Urinary bladder (tissue), 4 donors: ENCODE data around the gene VOPP1. TPM values are rescaled to one million over a fixed set of nuclear protein-coding genes. Genes with fewer than 3 reads are reported as not detected.
"Not testable (repeated sequence)": the region's sequence is repeated elsewhere in the genome, so short reads cannot be mapped to it uniquely, and the experiment has no call there.

Experiments used
- DNase-seq: peaks from one replicate; pipeline ENCODE4 v3.0.0-alpha.2; 2015; ENCODE audit errors: extremely low spot score
- H3K27ac ChIP-seq: one replicate; pipeline ENCODE4 v1.5.1; 2013; ENCODE audit warnings: low read depth, mild to moderate bottlenecking, moderate library complexity
- H3K36me3 ChIP-seq: one replicate; pipeline ENCODE4 v1.6.1; 2013; ENCODE audit warnings: mild to moderate bottlenecking, moderate library complexity; ENCODE audit not compliant: insufficient read depth
- H3K4me1 ChIP-seq: one replicate; pipeline ENCODE4 v1.6.1; 2013; ENCODE audit warnings: mild to moderate bottlenecking, moderate library complexity; ENCODE audit not compliant: insufficient read depth
- H3K4me3 ChIP-seq: one replicate; pipeline ENCODE4 v1.5.1; 2013; ENCODE audit warnings: low read depth, low read length
- WGBS: extraction: QIAGEN DNeasy Blood & Tissue Kit; methylation state at CpG from one replicate; pipeline ENCODE4 v1.1.7; 2013; 5-methylcytosine and 5-hydroxymethylcytosine counted together
- polyA plus RNA-seq: library from polyadenylated mRNA; stranded (reverse); fragments of 200-250 nt; gene quantifications from one replicate; pipeline ENCODE4 v1.2.3, GENCODE V29; 2013
- total RNA-seq: library from RNA; depleted of rRNA; stranded (reverse); fragments of >200 nt; gene quantifications from one replicate; pipeline ENCODE4 v1.2.3, GENCODE V29; 2014
- donor health status: healthy with polysubstance abuse.
- donor health status: healthy.

Gene VOPP1
- total RNA-seq (34.1 TPM), polyA plus RNA-seq (26.8 TPM)

GRCh38 chr7:55572378-55573233 lies at the start of gene VOPP1:
Gene VOPP1 (minus strand): TSS chr7:55572502. CDS start chr7:55572324, 178 bp downstream.
- DNase-seq: no peak
- Histone ChIP-seq H3K27ac (peak within 1 kb of the TSS; percentile 74), H3K4me1 (no peaks in the 10 kb centered on the region), H3K4me3 (peak within 1 kb of the TSS; percentile 91), H3K36me3 (no peaks in the 10 kb centered on the region)
- under 1% methylated on average over 71 of the region's 77 CpGs for WGBS

GRCh38 chr7:55618913-55619312 lies 46.6 kb upstream of the VOPP1 start:
- Histone ChIP-seq H3K4me1 (no peaks in the 10 kb centered on the region), H3K4me3 (no peak overlapping the region), H3K27ac (no peak overlapping the region), H3K36me3 (no peaks in the 10 kb centered on the region)
- DNase-seq: no peak
- WGBS: 92% methylated on average over 3 of the region's 3 CpGs

- not testable (repeated sequence) for H3K36me3 ChIP-seq, H3K4me3 ChIP-seq, DNase-seq, H3K4me1 ChIP-seq, H3K27ac ChIP-seq
- WGBS: 59% methylated on average over 2 of the region's 2 CpGs
Measured at GRCh38 chr7:55614365-55615064, 42.2 kb upstream of the VOPP1 start.

- DNase-seq, H3K4me3 ChIP-seq, H3K36me3 ChIP-seq, H3K4me1 ChIP-seq, H3K27ac ChIP-seq: not testable (repeated sequence)
- 68% methylated on average over 1 of the region's 1 CpG for WGBS
Measured at GRCh38 chr7:55609726-55610125, 37.4 kb upstream of the VOPP1 start.

GRCh38 chr7:55605661-55606060 lies 33.4 kb upstream of the VOPP1 start:
- not testable (repeated sequence) for H3K36me3 ChIP-seq, H3K4me1 ChIP-seq, H3K27ac ChIP-seq, DNase-seq, H3K4me3 ChIP-seq

- not testable (repeated sequence) for H3K27ac ChIP-seq, H3K4me3 ChIP-seq, H3K36me3 ChIP-seq, H3K4me1 ChIP-seq, DNase-seq
- WGBS: 44% methylated on average over 4 of the region's 4 CpGs
Measured at GRCh38 chr7:55597944-55598499, 25.7 kb upstream of the VOPP1 start.

GRCh38 chr7:55597214-55597739 lies 25.0 kb upstream of the VOPP1 start:
- H3K27ac ChIP-seq, H3K4me3 ChIP-seq, H3K4me1 ChIP-seq, H3K36me3 ChIP-seq, DNase-seq: not testable (repeated sequence)
- 52% methylated on average over 2 of the region's 2 CpGs for WGBS

- WGBS: 92% methylated on average over 4 of the region's 4 CpGs
Measured at GRCh38 chr7:55595511-55595910, 23.2 kb upstream of the VOPP1 start.

GRCh38 chr7:55594870-55595269 lies 22.6 kb upstream of the VOPP1 start:
- Histone ChIP-seq H3K4me3 (no peak overlapping the region), H3K27ac (no peak overlapping the region)
- DNase-seq: no peak

More at GRCh38 chr7:55595511-55595910, 23.2 kb upstream of the VOPP1 start:
- Histone ChIP-seq H3K27ac (no peak overlapping the region), H3K4me1 (no peaks in the 10 kb centered on the region), H3K36me3 (no peaks in the 10 kb centered on the region), H3K4me3 (no peak overlapping the region)
- DNase-seq: no peak

GRCh38 chr7:55594414-55594813 lies 22.1 kb upstream of the VOPP1 start:
- no peaks in the 10 kb centered on the region for H3K4me1 ChIP-seq
- H3K27ac ChIP-seq: no peak overlapping the region
- no peaks in the 10 kb centered on the region for H3K36me3 ChIP-seq
- WGBS: 88% methylated on average over 10 of the region's 10 CpGs
- H3K4me3 ChIP-seq: no peak overlapping the region
- DNase-seq: no peak

More at GRCh38 chr7:55594870-55595269, 22.6 kb upstream of the VOPP1 start:
- Histone ChIP-seq H3K4me1 (no peaks in the 10 kb centered on the region), H3K36me3 (no peaks in the 10 kb centered on the region)

- no peak overlapping the region for H3K27ac ChIP-seq
- H3K36me3 ChIP-seq: no peaks in the 10 kb centered on the region
- H3K4me1 ChIP-seq: no peaks in the 10 kb centered on the region
- 72% methylated on average over 14 of the region's 14 CpGs for WGBS
- no peak for DNase-seq
- H3K4me3 ChIP-seq: no peak overlapping the region
Measured at GRCh38 chr7:55593515-55594318, 21.4 kb upstream of the VOPP1 start.

- no peak overlapping the region for H3K27ac ChIP-seq
- no peak overlapping the region for H3K4me3 ChIP-seq
- no peak for DNase-seq
- no peaks in the 10 kb centered on the region for H3K36me3 ChIP-seq
- no peaks in the 10 kb centered on the region for H3K4me1 ChIP-seq
- WGBS: 65% methylated on average over 4 of the region's 4 CpGs
Measured at GRCh38 chr7:55593172-55593514, 20.8 kb upstream of the VOPP1 start.

- WGBS: 85% methylated on average over 1 of the region's 1 CpG
- no peak overlapping the region for H3K4me3 ChIP-seq
- H3K4me1 ChIP-seq: no peaks in the 10 kb centered on the region
- no peaks in the 10 kb centered on the region for H3K36me3 ChIP-seq
- no peak overlapping the region for H3K27ac ChIP-seq
- DNase-seq: no peak
Measured at GRCh38 chr7:55592492-55592891, 20.2 kb upstream of the VOPP1 start.
